Endothelial cell (in vitro differentiated cells): ENCODE results near the gene NR1H2. TPM values are rescaled to one million over a fixed set of nuclear protein-coding genes. Genes with fewer than 3 reads are reported as not detected.

Experiments
- DNase-seq: peaks from one replicate; pipeline ENCODE4 v3.0.0; 2021; ENCODE audit warnings: low spot score
- H3K27ac Mint-ChIP-seq: one replicate; pipeline ENCODE4 v1.8.0; 2021; ENCODE audit warnings: mixed read lengths, inconsistent platforms; ENCODE audit not compliant: unreplicated experiment
- H3K27me3 Mint-ChIP-seq: one replicate; pipeline ENCODE4 v1.8.0; 2021; ENCODE audit warnings: mild to moderate bottlenecking, moderate library complexity, mixed read lengths, inconsistent platforms; ENCODE audit not compliant: unreplicated experiment
- H3K36me3 Mint-ChIP-seq: one replicate; pipeline ENCODE4 v1.8.0; 2021; ENCODE audit warnings: mild to moderate bottlenecking, low read depth, mixed read lengths, inconsistent platforms; ENCODE audit not compliant: unreplicated experiment
- H3K4me1 Mint-ChIP-seq: one replicate; pipeline ENCODE4 v1.8.0; 2021; ENCODE audit warnings: mild to moderate bottlenecking, mixed read lengths, inconsistent platforms; ENCODE audit not compliant: unreplicated experiment
- H3K4me3 Mint-ChIP-seq: one replicate; pipeline ENCODE4 v1.8.0; 2021; ENCODE audit warnings: mild to moderate bottlenecking, mixed read lengths, inconsistent platforms; ENCODE audit not compliant: unreplicated experiment
- H3K9me3 Mint-ChIP-seq: one replicate; pipeline ENCODE4 v1.8.0; 2021; ENCODE audit warnings: mixed read lengths, inconsistent platforms; ENCODE audit not compliant: unreplicated experiment
- total RNA-seq: library from RNA; stranded (reverse); fragmentation: NEBNext Ultra II Directional; extraction: Animal tissue kit (Norgen Biotek cat#: 25700); gene quantifications from one replicate; pipeline ENCODE4 v1.2.1, GENCODE V29; 2021; ENCODE audit not compliant: unreplicated experiment
- TF ChIP-seq, protein P1 (sequence below): fragments of 200-600 bp; sonication (generic); IDR thresholded peaks from one replicate; pipeline ENCODE4 v1.5.0; 2021; ENCODE audit warnings: antibody characterized with exemption; ENCODE audit not compliant: unreplicated experiment

NR1H2 gene
- total RNA-seq, 1 donor from 2014 or later: 21.6 TPM

DNA sequence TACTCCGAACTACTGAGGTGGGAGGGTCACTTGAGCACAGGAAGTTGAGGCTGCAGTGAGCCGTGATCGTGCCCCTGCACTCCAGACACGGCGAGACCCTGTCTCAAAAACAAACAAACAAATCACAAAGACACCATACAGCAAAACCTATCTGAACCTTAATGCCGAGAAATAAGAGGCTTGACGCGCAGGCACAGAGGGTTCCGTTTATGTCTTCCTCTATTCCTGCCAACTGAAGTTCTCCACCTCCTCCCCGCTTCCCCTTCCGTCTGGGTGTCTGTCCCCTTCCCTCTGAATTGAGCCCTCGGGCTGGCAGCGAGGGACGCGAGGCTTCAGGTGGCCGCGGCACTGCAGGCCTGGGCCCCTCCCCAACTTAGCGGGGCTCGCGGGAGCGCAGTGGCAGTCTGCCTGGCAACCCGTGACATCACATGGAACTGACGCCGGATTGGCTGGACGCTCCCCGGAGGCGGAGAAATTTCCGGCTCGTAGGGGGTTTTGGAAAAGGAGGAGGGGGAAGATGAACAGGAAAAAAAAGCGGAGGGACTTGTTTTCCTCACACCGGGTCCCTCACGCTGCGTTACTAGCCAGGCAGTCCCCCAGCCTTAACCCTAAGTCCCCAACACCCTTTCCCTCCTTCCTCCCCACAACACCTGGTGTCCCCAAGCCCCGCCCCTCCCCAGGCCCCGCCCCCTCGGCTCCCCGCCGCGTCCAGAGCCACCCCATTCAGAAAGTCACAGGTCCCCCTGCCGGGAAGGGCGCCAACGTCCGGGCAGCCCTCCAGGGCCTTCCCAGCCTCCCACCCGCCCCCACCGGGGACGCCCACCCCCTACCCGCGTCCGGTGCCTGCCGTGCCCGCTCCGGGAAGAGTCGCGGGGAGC, 55.3 kb downstream of the NR1H2 start:
- H3K4me3 Mint-ChIP-seq: peak overlapping the region; percentile 89
- H3K4me1 Mint-ChIP-seq: peaks cover 4% of the 10 kb centered on the region
- H3K9me3 Mint-ChIP-seq: peaks cover 4% of the 10 kb centered on the region
- no peaks in the 10 kb centered on the region for H3K36me3 Mint-ChIP-seq
- TF ChIP-seq, protein P1, sequence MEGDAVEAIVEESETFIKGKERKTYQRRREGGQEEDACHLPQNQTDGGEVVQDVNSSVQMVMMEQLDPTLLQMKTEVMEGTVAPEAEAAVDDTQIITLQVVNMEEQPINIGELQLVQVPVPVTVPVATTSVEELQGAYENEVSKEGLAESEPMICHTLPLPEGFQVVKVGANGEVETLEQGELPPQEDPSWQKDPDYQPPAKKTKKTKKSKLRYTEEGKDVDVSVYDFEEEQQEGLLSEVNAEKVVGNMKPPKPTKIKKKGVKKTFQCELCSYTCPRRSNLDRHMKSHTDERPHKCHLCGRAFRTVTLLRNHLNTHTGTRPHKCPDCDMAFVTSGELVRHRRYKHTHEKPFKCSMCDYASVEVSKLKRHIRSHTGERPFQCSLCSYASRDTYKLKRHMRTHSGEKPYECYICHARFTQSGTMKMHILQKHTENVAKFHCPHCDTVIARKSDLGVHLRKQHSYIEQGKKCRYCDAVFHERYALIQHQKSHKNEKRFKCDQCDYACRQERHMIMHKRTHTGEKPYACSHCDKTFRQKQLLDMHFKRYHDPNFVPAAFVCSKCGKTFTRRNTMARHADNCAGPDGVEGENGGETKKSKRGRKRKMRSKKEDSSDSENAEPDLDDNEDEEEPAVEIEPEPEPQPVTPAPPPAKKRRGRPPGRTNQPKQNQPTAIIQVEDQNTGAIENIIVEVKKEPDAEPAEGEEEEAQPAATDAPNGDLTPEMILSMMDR: no peak
- peaks cover 12% of the 10 kb centered on the region for H3K27me3 Mint-ChIP-seq
- peak; percentile 94 for DNase-seq
- H3K27ac Mint-ChIP-seq: peak overlapping the region; percentile 86

- peak within 1 kb of the TSS; percentile 86 for H3K27ac Mint-ChIP-seq
- no peaks in the 10 kb centered on the region for H3K36me3 Mint-ChIP-seq
- H3K4me1 Mint-ChIP-seq: peaks cover 4% of the 10 kb centered on the region
- H3K27me3 Mint-ChIP-seq: peaks cover 14% of the 10 kb centered on the region
- H3K4me3 Mint-ChIP-seq: peak within 1 kb of the TSS; percentile 89
- DNase-seq: peak; percentile 38
- TF ChIP-seq, protein P1: no peak
- H3K9me3 Mint-ChIP-seq: peaks cover 4% of the 10 kb centered on the region
Measured at GRCh38 chr19:50432221-50433028, 56.2 kb downstream of the NR1H2 start, which contains the start of gene MYBPC2. Gene MYBPC2, plus strand, starts transcription at chr19:50432892. Its CDS starts 62 bp downstream, at chr19:50432954.

Other genes with a start within 250 kb of the NR1H2 start
- not detected for gene IZUMO2, start 213.2 kb upstream of the NR1H2 start, total RNA-seq
- gene MYH14, start 172.8 kb upstream of the NR1H2 start, total RNA-seq: not detected
- gene KCNC3, start 47.1 kb upstream of the NR1H2 start, total RNA-seq: not detected
- gene NAPSA, start 10.8 kb upstream of the NR1H2 start, total RNA-seq: not detected
- 54.4 TPM for gene POLD1, start 7.9 kb downstream of the NR1H2 start, total RNA-seq
- not detected for gene SPIB, start 42.5 kb downstream of the NR1H2 start, total RNA-seq
- 0.46 TPM for gene MYBPC2, start 56.4 kb downstream of the NR1H2 start, total RNA-seq
- 0.21 TPM for gene EMC10, start 100.0 kb downstream of the NR1H2 start, total RNA-seq
- not detected for gene GARIN5A, start 100.4 kb downstream of the NR1H2 start, total RNA-seq
- gene JOSD2, start 134.7 kb downstream of the NR1H2 start, total RNA-seq: 0.46 TPM
- not detected for gene ASPDH, start 137.5 kb downstream of the NR1H2 start, total RNA-seq
- 3.0 TPM for gene LRRC4B, start 192.0 kb downstream of the NR1H2 start, total RNA-seq